Ectodermal cell (in vitro differentiated cells): ENCODE measurements around the gene SLC22A7. TPM values are rescaled to one million over a fixed set of nuclear protein-coding genes. Genes with fewer than 3 reads are reported as not detected.

Experiments used
- H3K27ac ChIP-seq: 2 replicates; pipeline ENCODE4 v1.7.0; 2013; ENCODE audit warnings: mild to moderate bottlenecking, low read depth, low read length; ENCODE audit not compliant: insufficient read depth, poor library complexity, severe bottlenecking
- H3K27me3 ChIP-seq: 2 replicates; pipeline ENCODE4 v1.7.0; 2013; ENCODE audit warnings: mild to moderate bottlenecking, low read length; ENCODE audit not compliant: insufficient read depth, control insufficient read depth, poor library complexity, severe bottlenecking
- H3K36me3 ChIP-seq: one replicate; pipeline ENCODE4 v1.7.0; 2013; ENCODE audit warnings: low read length; ENCODE audit not compliant: control insufficient read depth, insufficient read depth
- H3K4me1 ChIP-seq: one replicate; pipeline ENCODE4 v1.7.0; 2013; ENCODE audit warnings: low read length; ENCODE audit not compliant: control insufficient read depth, insufficient read depth
- H3K4me3 ChIP-seq: 2 replicates; pipeline ENCODE4 v1.7.0; 2013; ENCODE audit warnings: low read depth, low read length, control low read depth; ENCODE audit not compliant: insufficient read depth
- H3K9me3 ChIP-seq: 2 replicates; pipeline ENCODE4 v1.7.0; 2013; ENCODE audit warnings: mild to moderate bottlenecking, low read length, moderate library complexity; ENCODE audit not compliant: control insufficient read depth
- WGBS, 2 experiments: methylation state at CpG; one replicate each; pipeline ENCODE4 v1.1.7; 2013; ENCODE audit warnings: missing lambda C conversion rate in 2 of 2; 5-methylcytosine and 5-hydroxymethylcytosine counted together
- polyA plus RNA-seq, 4 experiments: library from polyadenylated mRNA; stranded (reverse); fragments of 50-300 nt; gene quantifications; one replicate each; pipeline ENCODE4 v1.2.3, GENCODE V29; 2013

Gene SLC22A7
- not detected for polyA plus RNA-seq (2013, experiment 1 of 4)
- not detected for polyA plus RNA-seq (2013, experiment 2 of 4)
- not detected for polyA plus RNA-seq (2013, experiment 3 of 4)
- not detected for polyA plus RNA-seq (2013, experiment 4 of 4)

- Histone ChIP-seq H3K4me3 (no peak within 1 kb of the TSS), H3K27me3 (no peaks in the 10 kb centered on the region), H3K27ac (no peak within 1 kb of the TSS), H3K36me3 (no peaks in the 10 kb centered on the region), H3K4me1 (no peaks in the 10 kb centered on the region), H3K9me3 (no peaks in the 10 kb centered on the region)
- 93 to 94% methylated on average over 10 of the region's 10 CpGs for whole genome bisulfite sequencing, 2 experiments
These were observed at the start of gene SLC22A7 for GRCh38 chr6:43297644-43298564. Gene SLC22A7 (plus strand): TSS chr6:43298260. CDS start chr6:43298359, 99 bp downstream.

GRCh38 chr6:43248791-43249190 is 49.3 kb upstream of the SLC22A7 start:
- Histone ChIP-seq H3K27ac (no peak overlapping the region), H3K9me3 (no peaks in the 10 kb centered on the region), H3K36me3 (no peaks in the 10 kb centered on the region), H3K4me3 (no peak overlapping the region), H3K27me3 (peaks cover 34% of the 10 kb centered on the region), H3K4me1 (peaks cover 21% of the 10 kb centered on the region)

DNA sequence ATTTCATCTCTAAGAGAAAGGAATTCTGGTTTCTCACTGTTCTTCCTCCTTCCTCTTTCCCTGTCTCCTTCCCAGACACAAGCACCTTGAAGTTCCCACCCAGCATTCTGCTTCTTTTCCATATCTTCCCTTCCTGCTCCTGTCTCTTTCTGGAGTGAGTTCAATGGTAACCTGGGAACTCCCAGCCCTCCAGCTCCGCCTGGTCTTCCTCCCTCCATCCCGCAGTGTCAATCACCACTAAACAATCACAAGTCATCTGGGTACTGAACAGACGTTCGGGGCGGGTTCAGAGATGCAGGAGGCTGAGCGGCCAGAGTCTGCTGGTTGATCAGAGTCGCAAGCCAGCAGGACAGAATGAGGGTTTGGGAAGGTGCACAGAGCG is 47.1 kb upstream of the SLC22A7 start:
- Histone ChIP-seq H3K27ac (no peak overlapping the region), H3K9me3 (no peaks in the 10 kb centered on the region), H3K27me3 (peaks cover 12% of the 10 kb centered on the region), H3K36me3 (no peaks in the 10 kb centered on the region), H3K4me3 (no peak overlapping the region), H3K4me1 (peaks cover 21% of the 10 kb centered on the region)
- 48 to 53% methylated on average over 8 of the region's 8 CpGs for WGBS, 2 experiments

- no peaks in the 10 kb centered on the region for H3K27me3 ChIP-seq
- H3K4me3 ChIP-seq: no peak overlapping the region
- no peaks in the 10 kb centered on the region for H3K9me3 ChIP-seq
- H3K36me3 ChIP-seq: no peaks in the 10 kb centered on the region
- peaks cover 11% of the 10 kb centered on the region for H3K4me1 ChIP-seq
- no peak overlapping the region for H3K27ac ChIP-seq
- 94 to 95% methylated on average over 11 of the region's 11 CpGs for WGBS, 2 experiments
These were observed 44.7 kb upstream of the SLC22A7 start for GRCh38 chr6:43253401-43253800.

- 90 to 93% methylated on average over 15 of the region's 15 CpGs for WGBS, 2 experiments
These were observed 43.8 kb upstream of the SLC22A7 start for GRCh38 chr6:43254138-43254817.

DNA sequence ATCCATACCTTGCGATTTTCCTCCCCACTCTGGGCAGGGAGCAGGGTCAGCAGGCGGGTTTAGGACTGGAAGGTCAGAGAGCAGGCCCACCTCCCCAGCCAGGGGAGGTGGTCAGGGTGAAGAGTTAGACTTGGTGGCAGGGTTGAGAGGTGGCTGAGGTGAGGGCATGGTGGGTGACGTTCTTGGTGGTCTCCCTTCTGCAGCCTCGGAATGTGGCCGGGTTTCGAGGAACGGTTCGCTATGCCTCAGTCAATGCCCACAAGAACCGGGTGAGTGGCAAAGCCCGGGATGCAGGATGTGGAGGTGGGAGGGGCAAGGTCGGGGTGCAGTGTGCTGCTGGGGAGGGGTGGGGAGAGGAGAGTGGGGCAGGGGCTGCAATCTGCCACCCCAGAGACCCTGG is 43.2 kb upstream of the SLC22A7 start:
- H3K4me3 ChIP-seq: no peak overlapping the region
- H3K27ac ChIP-seq: no peak overlapping the region
- H3K27me3 ChIP-seq: no peaks in the 10 kb centered on the region
- H3K36me3 ChIP-seq: no peaks in the 10 kb centered on the region
- 91 to 92% methylated on average over 11 of the region's 11 CpGs for WGBS, 2 experiments
- no peaks in the 10 kb centered on the region for H3K9me3 ChIP-seq
- H3K4me1 ChIP-seq: peaks cover 11% of the 10 kb centered on the region

More at GRCh38 chr6:43254138-43254817, 43.8 kb upstream of the SLC22A7 start:
- H3K27me3 ChIP-seq: no peaks in the 10 kb centered on the region
- H3K4me1 ChIP-seq: peaks cover 11% of the 10 kb centered on the region
- H3K4me3 ChIP-seq: no peak overlapping the region
- H3K27ac ChIP-seq: no peak overlapping the region
- H3K9me3 ChIP-seq: no peaks in the 10 kb centered on the region
- no peaks in the 10 kb centered on the region for H3K36me3 ChIP-seq

- no peaks in the 10 kb centered on the region for H3K9me3 ChIP-seq
- WGBS, 2 experiments: 86 to 87% methylated on average over 11 of the region's 11 CpGs
- no peaks in the 10 kb centered on the region for H3K27me3 ChIP-seq
- H3K36me3 ChIP-seq: no peaks in the 10 kb centered on the region
- peaks cover 11% of the 10 kb centered on the region for H3K4me1 ChIP-seq
- H3K4me3 ChIP-seq: no peak overlapping the region
- no peak overlapping the region for H3K27ac ChIP-seq
These were observed 42.5 kb upstream of the SLC22A7 start for GRCh38 chr6:43255408-43256054.

- WGBS, 2 experiments: 93 to 94% methylated on average over 9 of the region's 9 CpGs
- Histone ChIP-seq H3K4me1 (no peaks in the 10 kb centered on the region), H3K4me3 (no peak overlapping the region), H3K9me3 (no peaks in the 10 kb centered on the region), H3K27ac (no peak overlapping the region), H3K36me3 (no peaks in the 10 kb centered on the region), H3K27me3 (no peaks in the 10 kb centered on the region)
These were observed 41.2 kb upstream of the SLC22A7 start for GRCh38 chr6:43256670-43257366.

- 79 to 81% methylated on average over 12 of the region's 12 CpGs for WGBS, 2 experiments
- no peak overlapping the region for H3K27ac ChIP-seq
- H3K4me3 ChIP-seq: no peak overlapping the region
- no peaks in the 10 kb centered on the region for H3K36me3 ChIP-seq
- no peaks in the 10 kb centered on the region for H3K4me1 ChIP-seq
- H3K27me3 ChIP-seq: no peaks in the 10 kb centered on the region
- no peaks in the 10 kb centered on the region for H3K9me3 ChIP-seq
These were observed 40.5 kb upstream of the SLC22A7 start for GRCh38 chr6:43257367-43258145.
